ENCODE data around the gene ITPR2. TPM values are rescaled to one million over a fixed set of nuclear protein-coding genes. Genes with fewer than 3 reads are reported as not detected.

Gene ITPR2
- total RNA-seq, 1 donor from 2014 or later = 77.9 TPM

GRCh38 chr12:26851031-26851809 lies 18.2 kb upstream of the ITPR2 start:
- no peaks in the 10 kb centered on the region for H3K27me3 Mint-ChIP-seq (ENCODE audit: unreplicated experiment)
- no peak overlapping the region for H3K4me3 Mint-ChIP-seq (ENCODE audit: unreplicated experiment)
- DNase-seq = no peak
- TF ChIP-seq CTCF (IDR thresholded peaks at IDR 0.05; ENCODE audit: partially characterized antibody, unreplicated experiment) = no peak
- H3K9me3 Mint-ChIP-seq (ENCODE audit: unreplicated experiment) = no peaks in the 10 kb centered on the region
- H3K36me3 Mint-ChIP-seq (ENCODE audit: unreplicated experiment) = no peaks in the 10 kb centered on the region
- H3K4me1 Mint-ChIP-seq (ENCODE audit: low read depth, unreplicated experiment) = no peaks in the 10 kb centered on the region
- no peak overlapping the region for H3K27ac Mint-ChIP-seq (ENCODE audit: unreplicated experiment)

GRCh38 chr12:26848156-26848825 lies 15.3 kb upstream of the ITPR2 start:
- Mint-ChIP-seq H3K4me3 (ENCODE audit: unreplicated experiment) (no peak overlapping the region), H3K36me3 (ENCODE audit: unreplicated experiment) (no peaks in the 10 kb centered on the region), H3K27ac (ENCODE audit: unreplicated experiment) (no peak overlapping the region), H3K4me1 (ENCODE audit: low read depth, unreplicated experiment) (no peaks in the 10 kb centered on the region), H3K27me3 (ENCODE audit: unreplicated experiment) (no peaks in the 10 kb centered on the region), H3K9me3 (ENCODE audit: unreplicated experiment) (no peaks in the 10 kb centered on the region)
- no peak for TF ChIP-seq CTCF (IDR thresholded peaks at IDR 0.05; ENCODE audit: partially characterized antibody, unreplicated experiment)
- no peak for DNase-seq

- TF ChIP-seq CTCF (IDR thresholded peaks at IDR 0.05; ENCODE audit: partially characterized antibody, unreplicated experiment) = no peak
- Mint-ChIP-seq H3K27me3 (ENCODE audit: unreplicated experiment) (no peaks in the 10 kb centered on the region), H3K27ac (ENCODE audit: unreplicated experiment) (no peak overlapping the region), H3K4me1 (ENCODE audit: low read depth, unreplicated experiment) (no peaks in the 10 kb centered on the region), H3K9me3 (ENCODE audit: unreplicated experiment) (no peaks in the 10 kb centered on the region), H3K4me3 (ENCODE audit: unreplicated experiment) (no peak overlapping the region), H3K36me3 (ENCODE audit: unreplicated experiment) (no peaks in the 10 kb centered on the region)
- DNase-seq = no peak
Observed at GRCh38 chr12:26847431-26847830, 14.4 kb upstream of the ITPR2 start.

GRCh38 chr12:26846416-26846815 lies 13.4 kb upstream of the ITPR2 start:
- H3K27ac Mint-ChIP-seq (ENCODE audit: unreplicated experiment) = no peak overlapping the region
- no peak overlapping the region for H3K4me3 Mint-ChIP-seq (ENCODE audit: unreplicated experiment)
- DNase-seq = no peak
- no peaks in the 10 kb centered on the region for H3K4me1 Mint-ChIP-seq (ENCODE audit: low read depth, unreplicated experiment)
- no peak for TF ChIP-seq CTCF (IDR thresholded peaks at IDR 0.05; ENCODE audit: partially characterized antibody, unreplicated experiment)
- H3K9me3 Mint-ChIP-seq (ENCODE audit: unreplicated experiment) = no peaks in the 10 kb centered on the region
- H3K36me3 Mint-ChIP-seq (ENCODE audit: unreplicated experiment) = no peaks in the 10 kb centered on the region
- H3K27me3 Mint-ChIP-seq (ENCODE audit: unreplicated experiment) = no peaks in the 10 kb centered on the region

- Mint-ChIP-seq H3K4me1 (ENCODE audit: low read depth, unreplicated experiment) (no peaks in the 10 kb centered on the region), H3K27me3 (ENCODE audit: unreplicated experiment) (no peaks in the 10 kb centered on the region), H3K9me3 (ENCODE audit: unreplicated experiment) (no peaks in the 10 kb centered on the region), H3K36me3 (ENCODE audit: unreplicated experiment) (no peaks in the 10 kb centered on the region), H3K4me3 (ENCODE audit: unreplicated experiment) (no peak overlapping the region), H3K27ac (ENCODE audit: unreplicated experiment) (no peak overlapping the region)
- no peak for DNase-seq
- no peak for TF ChIP-seq CTCF (IDR thresholded peaks at IDR 0.05; ENCODE audit: partially characterized antibody, unreplicated experiment)
Observed at GRCh38 chr12:26845984-26846383, 13.0 kb upstream of the ITPR2 start.

Data from glutamatergic neuron (in vitro differentiated cells).